VCaP (cell line): ENCODE measurements around the gene PLA1A.

Source experiments
- H3K27ac ChIP-seq: fragments of 450-650 bp; 2 replicates; pipeline ENCODE4 v1.5.1; 2017
- CTCF ChIP-seq: fragments of 450-650 bp; conservative IDR thresholded peaks from 2 replicates; pipeline ENCODE4 v1.5.1; 2017; ENCODE audit warnings: mild to moderate bottlenecking, moderate library complexity

PLA1A gene

GRCh38 chr3:119662604-119663373, 65.1 kb downstream of the PLA1A start:
- H3K27ac ChIP-seq, result peak overlapping the region; percentile 23
- TF ChIP-seq CTCF, result no peak; the same call in 1 of the 2 replicates

- TF ChIP-seq CTCF, result no peak
- H3K27ac ChIP-seq, result no peak overlapping the region
Observed at GRCh38 chr3:119663885-119664284, 66.2 kb downstream of the PLA1A start.

- no peak overlapping the region for H3K27ac ChIP-seq
Observed at GRCh38 chr3:119664370-119664769, 66.7 kb downstream of the PLA1A start.

GRCh38 chr3:119664850-119665379, 67.2 kb downstream of the PLA1A start:
- no peak overlapping the region for H3K27ac ChIP-seq
- no peak for TF ChIP-seq CTCF

More at GRCh38 chr3:119664370-119664769, 66.7 kb downstream of the PLA1A start:
- no peak for TF ChIP-seq CTCF

- no peak for TF ChIP-seq CTCF
- H3K27ac ChIP-seq, result no peak overlapping the region
Observed at GRCh38 chr3:119665954-119666559, 68.4 kb downstream of the PLA1A start.

- TF ChIP-seq CTCF, result no peak
- H3K27ac ChIP-seq, result no peak overlapping the region
Observed at GRCh38 chr3:119669906-119670570, 72.4 kb downstream of the PLA1A start.

- no peak for TF ChIP-seq CTCF
- H3K27ac ChIP-seq, result no peak overlapping the region
Observed at GRCh38 chr3:119672776-119673175, 75.1 kb downstream of the PLA1A start.
